Measurements from ENCODE around the gene IGSF5. TPM values are rescaled to one million over a fixed set of nuclear protein-coding genes. Genes with fewer than 3 reads are reported as not detected.

The IGSF5 gene
- total RNA-seq, 1 experiment from 2014 or later: 0.18 TPM

GRCh38 chr21:39715804-39716397 lies 29.1 kb upstream of the IGSF5 start:
- Histone ChIP-seq H3K4me3 (ENCODE audit: low read depth, low read length) (no peak overlapping the region), H3K4me1 (no peaks in the 10 kb centered on the region), H3K36me3 (ENCODE audit: control insufficient read depth, insufficient read depth, low read length) (no peaks in the 10 kb centered on the region), H3K27me3 (replicated peaks; ENCODE audit: control insufficient read depth, insufficient read depth, low read length) (no peaks in the 10 kb centered on the region), H3K9me3 (no peaks in the 10 kb centered on the region)
- peaks cover 6% of the 10 kb centered on the region for H3K4me1 Mint-ChIP-seq (ENCODE audit: low read depth, unreplicated experiment)
- no peak overlapping the region for H3K4me3 Mint-ChIP-seq (ENCODE audit: unreplicated experiment)
- no peaks in the 10 kb centered on the region for H3K36me3 Mint-ChIP-seq (ENCODE audit: insufficient read depth, unreplicated experiment)
- ChIA-PET CTCF (interaction anchor here (1.5 kb wide), 1 partner anchor 198 kb away, joined by 5 read pairs; no protein-coding TSS in a partner anchor), POLR2A (no interaction called here)
- DNase-seq: peak; percentile 47 to 51
- no peak overlapping the region for H3K27ac Mint-ChIP-seq (ENCODE audit: unreplicated experiment)
- intact Hi-C loops (cut with micrococcal nuclease; ENCODE audit: unreplicated experiment): loop anchor here (1.0 kb wide), 1 partner anchor 198 kb away; no protein-coding TSS in a partner anchor
- peak; percentile 52 to 77 for TF ChIP-seq CTCF (IDR thresholded peaks at IDR 0.05; ENCODE audit: insufficient read depth in 1 of 2, low read depth in 1 of 2, low read length in 1 of 2, severe bottlenecking in 1 of 2, unreplicated experiment in 1 of 2)
- BruUV-seq (replicated peaks): no TSS peak
- no peaks in the 10 kb centered on the region for H3K9me3 Mint-ChIP-seq (ENCODE audit: unreplicated experiment)
- peaks cover 6% of the 10 kb centered on the region for H3K27me3 Mint-ChIP-seq (ENCODE audit: insufficient read depth, unreplicated experiment)

GRCh38 chr21:39720126-39720778 lies 24.7 kb upstream of the IGSF5 start:
- H3K27me3 Mint-ChIP-seq (ENCODE audit: insufficient read depth, unreplicated experiment): peaks cover 6% of the 10 kb centered on the region
- no peaks in the 10 kb centered on the region for H3K36me3 ChIP-seq (ENCODE audit: control insufficient read depth, insufficient read depth, low read length)
- TF ChIP-seq CTCF (IDR thresholded peaks at IDR 0.05; ENCODE audit: insufficient read depth in 1 of 2, low read depth in 1 of 2, low read length in 1 of 2, severe bottlenecking in 1 of 2, unreplicated experiment in 1 of 2): peak in 1 of 2 experiments; percentile 11
- CTCF ChIA-PET: interaction anchor here (0.6 kb wide), 1 partner anchor 273 kb away, joined by 6 read pairs; no protein-coding TSS in a partner anchor
- H3K9me3 ChIP-seq: no peaks in the 10 kb centered on the region
- no peaks in the 10 kb centered on the region for H3K27me3 ChIP-seq (replicated peaks; ENCODE audit: control insufficient read depth, insufficient read depth, low read length)
- BruUV-seq (replicated peaks): no TSS peak
- H3K36me3 Mint-ChIP-seq (ENCODE audit: insufficient read depth, unreplicated experiment): no peaks in the 10 kb centered on the region
- H3K27ac Mint-ChIP-seq (ENCODE audit: unreplicated experiment): no peak overlapping the region
- DNase-seq: no peak
- POLR2A ChIA-PET: no interaction called here
- H3K4me3 Mint-ChIP-seq (ENCODE audit: unreplicated experiment): no peak overlapping the region
- H3K4me1 Mint-ChIP-seq (ENCODE audit: low read depth, unreplicated experiment): no peaks in the 10 kb centered on the region
- intact Hi-C loops (cut with micrococcal nuclease; ENCODE audit: unreplicated experiment): no loop called here
- no peak overlapping the region for H3K4me3 ChIP-seq (ENCODE audit: low read depth, low read length)
- no peaks in the 10 kb centered on the region for H3K9me3 Mint-ChIP-seq (ENCODE audit: unreplicated experiment)
- H3K4me1 ChIP-seq: no peaks in the 10 kb centered on the region

DNA sequence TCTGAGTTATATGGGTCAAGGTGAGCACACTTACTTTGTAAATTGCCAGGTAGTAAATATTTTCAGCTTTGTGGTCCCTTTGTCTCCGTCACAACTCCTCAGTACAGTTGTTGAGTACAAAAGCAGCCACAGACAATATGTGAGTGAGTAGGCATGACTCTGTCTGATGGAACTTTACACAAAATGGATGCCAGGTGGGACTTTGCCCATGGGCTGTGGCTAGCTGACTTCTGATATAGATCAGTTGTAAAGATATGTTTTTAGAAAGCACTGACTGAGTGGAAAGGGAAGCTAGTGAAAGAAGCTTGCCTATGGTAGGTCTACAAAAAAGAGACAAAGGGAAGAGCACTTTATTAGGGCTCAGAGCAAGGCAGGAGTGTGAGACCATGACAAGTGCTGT lies 23.1 kb upstream of the IGSF5 start:
- H3K4me1 Mint-ChIP-seq (ENCODE audit: low read depth, unreplicated experiment): no peaks in the 10 kb centered on the region
- intact Hi-C loops (cut with micrococcal nuclease; ENCODE audit: unreplicated experiment): no loop called here
- no peak overlapping the region for H3K27ac Mint-ChIP-seq (ENCODE audit: unreplicated experiment)
- H3K9me3 Mint-ChIP-seq (ENCODE audit: unreplicated experiment): no peaks in the 10 kb centered on the region
- H3K4me3 ChIP-seq (ENCODE audit: low read depth, low read length): no peak overlapping the region
- H3K9me3 ChIP-seq: no peaks in the 10 kb centered on the region
- H3K27me3 Mint-ChIP-seq (ENCODE audit: insufficient read depth, unreplicated experiment): peaks cover 3% of the 10 kb centered on the region
- CTCF ChIA-PET: no interaction called here
- H3K36me3 Mint-ChIP-seq (ENCODE audit: insufficient read depth, unreplicated experiment): no peaks in the 10 kb centered on the region
- no peak for TF ChIP-seq CTCF (IDR thresholded peaks at IDR 0.05; ENCODE audit: insufficient read depth in 1 of 2, low read depth in 1 of 2, low read length in 1 of 2, severe bottlenecking in 1 of 2, unreplicated experiment in 1 of 2)
- no peak for DNase-seq
- no peaks in the 10 kb centered on the region for H3K36me3 ChIP-seq (ENCODE audit: control insufficient read depth, insufficient read depth, low read length)
- H3K27me3 ChIP-seq (replicated peaks; ENCODE audit: control insufficient read depth, insufficient read depth, low read length): no peaks in the 10 kb centered on the region
- no TSS peak for BruUV-seq (replicated peaks)
- POLR2A ChIA-PET: interaction anchor here (0.6 kb wide), 1 partner anchor 204 kb away, joined by 6 read pairs; no protein-coding TSS in a partner anchor
- H3K4me1 ChIP-seq: no peaks in the 10 kb centered on the region
- no peak overlapping the region for H3K4me3 Mint-ChIP-seq (ENCODE audit: unreplicated experiment)

All from Caco-2 (cell line).